AG09319 (cell line): ENCODE results near the gene TOMM34.

Experiments used
- DNase-seq: peaks from one replicate; pipeline ENCODE4 v3.0.0-alpha.2; 2010; ENCODE audit warnings: low read depth; ENCODE audit errors: extremely low read depth
- TF ChIP-seq, protein P1 (sequence below): IDR thresholded peaks from 2 replicates; pipeline ENCODE4 v1.5.1; 2011; ENCODE audit warnings: low read depth, mild to moderate bottlenecking, inconsistent platforms, low read length, moderate library complexity

Gene TOMM34

DNA sequence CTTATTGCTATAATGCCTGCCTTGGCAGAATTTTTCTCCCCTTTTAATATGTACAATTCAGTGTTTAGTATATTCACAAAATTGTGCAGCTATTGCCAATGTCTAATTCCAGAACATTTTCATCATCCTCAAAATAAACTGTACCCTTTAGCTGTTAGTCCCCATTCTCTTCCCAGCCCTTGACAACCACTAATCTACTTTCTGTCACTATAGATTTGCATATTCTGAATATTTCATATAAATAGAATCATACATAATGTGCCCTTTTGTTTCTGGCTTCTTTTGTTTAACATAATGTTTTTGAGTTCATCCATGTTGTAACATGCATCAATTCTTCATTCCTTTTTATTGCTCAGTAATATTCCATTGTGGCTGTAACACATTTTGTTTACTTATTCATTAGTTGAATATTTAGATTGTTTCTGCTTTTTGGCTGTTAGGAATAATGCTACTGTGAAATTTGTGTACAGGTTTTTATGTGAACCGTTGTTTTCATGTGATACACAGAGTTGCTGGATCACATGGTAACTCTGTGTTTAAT lies 28.5 kb upstream of the TOMM34 start:
- no peak for DNase-seq

GRCh38 chr20:44983093-44983674 lies 23.0 kb upstream of the TOMM34 start:
- DNase-seq, result no peak
- TF ChIP-seq, protein P1, sequence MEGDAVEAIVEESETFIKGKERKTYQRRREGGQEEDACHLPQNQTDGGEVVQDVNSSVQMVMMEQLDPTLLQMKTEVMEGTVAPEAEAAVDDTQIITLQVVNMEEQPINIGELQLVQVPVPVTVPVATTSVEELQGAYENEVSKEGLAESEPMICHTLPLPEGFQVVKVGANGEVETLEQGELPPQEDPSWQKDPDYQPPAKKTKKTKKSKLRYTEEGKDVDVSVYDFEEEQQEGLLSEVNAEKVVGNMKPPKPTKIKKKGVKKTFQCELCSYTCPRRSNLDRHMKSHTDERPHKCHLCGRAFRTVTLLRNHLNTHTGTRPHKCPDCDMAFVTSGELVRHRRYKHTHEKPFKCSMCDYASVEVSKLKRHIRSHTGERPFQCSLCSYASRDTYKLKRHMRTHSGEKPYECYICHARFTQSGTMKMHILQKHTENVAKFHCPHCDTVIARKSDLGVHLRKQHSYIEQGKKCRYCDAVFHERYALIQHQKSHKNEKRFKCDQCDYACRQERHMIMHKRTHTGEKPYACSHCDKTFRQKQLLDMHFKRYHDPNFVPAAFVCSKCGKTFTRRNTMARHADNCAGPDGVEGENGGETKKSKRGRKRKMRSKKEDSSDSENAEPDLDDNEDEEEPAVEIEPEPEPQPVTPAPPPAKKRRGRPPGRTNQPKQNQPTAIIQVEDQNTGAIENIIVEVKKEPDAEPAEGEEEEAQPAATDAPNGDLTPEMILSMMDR, result no peak

More for the DNA sequence above, 28.5 kb upstream of the TOMM34 start:
- TF ChIP-seq, protein P1, result no peak

- TF ChIP-seq, protein P1, result no peak
- no peak for DNase-seq
Observed at GRCh38 chr20:44981736-44982406, 21.7 kb upstream of the TOMM34 start.

DNA sequence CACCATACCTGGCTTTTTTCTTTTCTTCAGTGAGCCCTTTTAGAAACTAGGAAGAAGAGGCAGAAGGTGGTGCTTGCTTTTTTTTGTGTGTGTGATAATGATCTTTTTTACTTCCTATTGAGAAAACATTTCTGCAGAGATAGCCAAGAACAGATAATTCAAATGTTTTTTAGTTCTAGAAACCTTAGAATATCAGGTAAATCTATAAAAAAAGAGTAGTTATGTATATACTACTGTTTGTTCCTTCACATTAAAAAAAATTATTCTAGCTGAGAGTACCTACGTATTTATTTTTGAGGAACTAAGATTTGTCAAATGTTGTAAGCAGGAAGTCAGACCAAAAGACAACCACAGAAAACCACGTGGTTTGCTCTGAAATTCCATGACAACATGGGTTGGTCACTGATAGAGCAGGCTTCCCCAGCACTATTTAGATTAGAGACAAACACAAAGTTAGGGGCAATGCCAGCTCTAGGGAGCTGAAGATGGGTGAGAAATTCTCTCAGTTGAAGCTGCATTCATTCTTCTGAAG lies 19.0 kb upstream of the TOMM34 start:
- TF ChIP-seq, protein P1, result no peak
- no peak for DNase-seq

- no peak for DNase-seq
- TF ChIP-seq, protein P1, result no peak
Observed at GRCh38 chr20:44976698-44977097, 16.5 kb upstream of the TOMM34 start.

GRCh38 chr20:44973053-44973452 lies 12.9 kb upstream of the TOMM34 start:
- DNase-seq, result no peak
- TF ChIP-seq, protein P1, result no peak

DNA sequence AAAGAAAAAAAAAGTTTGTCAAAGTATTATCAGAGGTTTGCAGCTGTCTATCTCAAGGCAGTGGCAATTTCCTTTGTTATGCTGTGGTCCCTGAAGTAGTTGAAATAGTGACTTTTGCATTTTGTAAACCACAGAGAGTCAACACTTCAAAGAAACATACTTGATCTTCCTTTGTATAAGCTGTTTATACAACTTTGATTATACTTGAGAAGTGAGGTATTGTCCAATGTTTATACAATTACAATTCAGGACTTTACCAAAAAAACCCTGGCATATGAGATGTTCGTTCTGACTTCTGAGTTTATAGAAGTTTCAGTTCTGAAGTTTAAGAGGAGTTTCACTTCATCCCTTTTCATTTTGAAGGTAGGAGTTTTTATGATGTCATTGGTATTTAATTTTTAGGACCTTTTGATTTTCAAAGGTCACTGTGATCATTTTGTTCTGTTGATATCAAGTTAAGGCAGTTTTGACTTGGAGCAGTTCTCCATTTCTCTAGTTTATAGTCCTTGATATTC lies 10.1 kb upstream of the TOMM34 start:
- TF ChIP-seq, protein P1, result no peak
- no peak for DNase-seq
